Neutrophil (primary cell): Measurements from ENCODE around the gene SORBS1.

Experiments
- H3K27ac ChIP-seq: fragments of 200-600 bp; sonication (generic); 2 replicates; pipeline ENCODE4 v1.5.1; 2016; ENCODE audit warnings: mild to moderate bottlenecking, moderate library complexity
- H3K27me3 ChIP-seq: fragments of 200-600 bp; sonication (generic); 2 replicates; pipeline ENCODE4 v1.6.0; 2016; ENCODE audit warnings: mild to moderate bottlenecking
- H3K36me3 ChIP-seq: fragments of 200-600 bp; sonication (generic); 2 replicates; pipeline ENCODE4 v1.5.1; 2017
- H3K4me1 ChIP-seq, 2 experiments: fragments of 200-600 bp in 1 of 2; sonication (generic) in 1 of 2; 1 replicate in 1 of 2; 2 replicates in 1 of 2; pipeline versions ENCODE4 v1.5.1 to v1.6.1; 2013 to 2016; ENCODE audit warnings: low read depth in 1 of 2, low read length in 1 of 2, mild to moderate bottlenecking in 1 of 2, moderate library complexity in 1 of 2; ENCODE audit not compliant: control insufficient read depth in 1 of 2, insufficient read depth in 1 of 2
- H3K4me3 ChIP-seq, 2 experiments: fragments of 200-600 bp in 1 of 2; sonication (generic) in 1 of 2; 1 replicate in 1 of 2; 2 replicates in 1 of 2; pipeline ENCODE4 v1.5.1; 2013 to 2016; ENCODE audit warnings: low read depth in 1 of 2, low read length in 1 of 2, mild to moderate bottlenecking in 1 of 2, moderate library complexity in 1 of 2
- H3K9me3 ChIP-seq: fragments of 200-600 bp; sonication (generic); 2 replicates; pipeline ENCODE4 v1.5.1; 2016
- TF ChIP-seq, protein P1 (sequence below): fragments of 200-600 bp; sonication (generic); IDR thresholded peaks from 2 replicates; pipeline ENCODE4 v1.5.1; 2016; ENCODE audit warnings: antibody characterized with exemption

The SORBS1 gene

DNA sequence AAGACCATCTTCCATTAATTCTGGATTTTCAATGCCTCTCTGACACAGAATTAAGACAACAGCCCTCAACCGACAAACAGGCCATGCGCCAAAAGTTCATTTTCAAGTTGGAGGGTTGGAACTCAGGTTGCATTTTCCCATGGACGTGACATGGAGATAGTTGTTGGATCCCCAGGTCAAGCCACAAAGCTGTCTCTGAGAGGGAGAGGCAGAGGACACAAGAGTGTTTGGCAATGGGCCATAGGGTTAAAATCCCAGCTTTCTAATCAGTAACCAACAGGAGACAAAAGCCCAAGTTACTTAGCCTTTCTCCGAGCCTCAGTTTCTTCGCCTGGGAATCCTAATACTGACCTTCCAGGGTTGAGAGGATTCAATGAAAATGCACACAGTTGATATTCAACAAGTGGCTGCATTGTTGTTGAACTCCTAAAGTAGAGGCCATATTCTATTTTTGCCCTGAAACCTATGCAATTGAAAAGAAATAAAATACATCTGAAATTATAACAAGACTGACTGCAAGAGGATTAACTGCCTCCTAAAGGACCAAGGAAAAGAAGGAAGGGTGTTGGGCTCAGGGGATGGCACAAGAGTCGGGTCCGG, 44.3 kb downstream of the SORBS1 start:
- H3K4me1 ChIP-seq, result no peaks in the 10 kb centered on the region

DNA sequence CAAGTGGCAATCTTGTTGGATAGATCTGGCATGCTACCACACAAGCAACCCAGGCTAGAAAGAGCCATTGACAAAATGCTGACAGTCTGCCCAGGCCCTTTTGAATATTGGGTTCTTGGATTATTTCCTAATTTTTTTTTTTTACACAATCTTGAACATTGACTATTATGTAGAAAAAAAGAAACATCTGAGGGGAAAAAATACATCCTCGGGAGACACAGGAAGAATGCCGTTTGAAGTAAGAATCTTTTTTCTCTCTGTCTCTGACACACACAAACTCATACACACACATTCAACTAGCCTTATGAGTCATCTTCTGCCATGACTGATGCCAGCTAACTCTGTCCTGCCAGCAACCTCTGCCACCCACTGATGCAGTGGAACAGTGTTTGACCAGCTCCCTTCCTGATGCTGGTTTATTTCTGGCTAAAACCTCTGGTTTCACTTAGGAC, 47.2 kb downstream of the SORBS1 start:
- Histone ChIP-seq H3K4me1 (no peaks in the 10 kb centered on the region), H3K4me3 (no peak overlapping the region), H3K27ac (no peak overlapping the region), H3K27me3 (no peaks in the 10 kb centered on the region), H3K9me3 (no peaks in the 10 kb centered on the region), H3K36me3 (no peaks in the 10 kb centered on the region)
- TF ChIP-seq, protein P1, sequence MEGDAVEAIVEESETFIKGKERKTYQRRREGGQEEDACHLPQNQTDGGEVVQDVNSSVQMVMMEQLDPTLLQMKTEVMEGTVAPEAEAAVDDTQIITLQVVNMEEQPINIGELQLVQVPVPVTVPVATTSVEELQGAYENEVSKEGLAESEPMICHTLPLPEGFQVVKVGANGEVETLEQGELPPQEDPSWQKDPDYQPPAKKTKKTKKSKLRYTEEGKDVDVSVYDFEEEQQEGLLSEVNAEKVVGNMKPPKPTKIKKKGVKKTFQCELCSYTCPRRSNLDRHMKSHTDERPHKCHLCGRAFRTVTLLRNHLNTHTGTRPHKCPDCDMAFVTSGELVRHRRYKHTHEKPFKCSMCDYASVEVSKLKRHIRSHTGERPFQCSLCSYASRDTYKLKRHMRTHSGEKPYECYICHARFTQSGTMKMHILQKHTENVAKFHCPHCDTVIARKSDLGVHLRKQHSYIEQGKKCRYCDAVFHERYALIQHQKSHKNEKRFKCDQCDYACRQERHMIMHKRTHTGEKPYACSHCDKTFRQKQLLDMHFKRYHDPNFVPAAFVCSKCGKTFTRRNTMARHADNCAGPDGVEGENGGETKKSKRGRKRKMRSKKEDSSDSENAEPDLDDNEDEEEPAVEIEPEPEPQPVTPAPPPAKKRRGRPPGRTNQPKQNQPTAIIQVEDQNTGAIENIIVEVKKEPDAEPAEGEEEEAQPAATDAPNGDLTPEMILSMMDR, result no peak

More for the DNA sequence above, 44.3 kb downstream of the SORBS1 start:
- no peaks in the 10 kb centered on the region for H3K27me3 ChIP-seq
- H3K4me3 ChIP-seq, result no peak overlapping the region
- TF ChIP-seq, protein P1, result no peak
- H3K9me3 ChIP-seq, result no peaks in the 10 kb centered on the region
- no peaks in the 10 kb centered on the region for H3K36me3 ChIP-seq
- H3K27ac ChIP-seq, result no peak overlapping the region

GRCh38 chr10:95513008-95513589, 48.1 kb downstream of the SORBS1 start:
- no peaks in the 10 kb centered on the region for H3K9me3 ChIP-seq
- H3K36me3 ChIP-seq, result no peaks in the 10 kb centered on the region
- no peak overlapping the region for H3K27ac ChIP-seq
- H3K27me3 ChIP-seq, result no peaks in the 10 kb centered on the region
- H3K4me3 ChIP-seq, result no peak overlapping the region
- TF ChIP-seq, protein P1, result no peak
- no peaks in the 10 kb centered on the region for H3K4me1 ChIP-seq

GRCh38 chr10:95511314-95511713, 49.9 kb downstream of the SORBS1 start:
- Histone ChIP-seq H3K36me3 (no peaks in the 10 kb centered on the region), H3K27ac (no peak overlapping the region), H3K4me3 (no peak overlapping the region), H3K27me3 (no peaks in the 10 kb centered on the region), H3K9me3 (no peaks in the 10 kb centered on the region), H3K4me1 (no peaks in the 10 kb centered on the region)
- TF ChIP-seq, protein P1, result no peak

DNA sequence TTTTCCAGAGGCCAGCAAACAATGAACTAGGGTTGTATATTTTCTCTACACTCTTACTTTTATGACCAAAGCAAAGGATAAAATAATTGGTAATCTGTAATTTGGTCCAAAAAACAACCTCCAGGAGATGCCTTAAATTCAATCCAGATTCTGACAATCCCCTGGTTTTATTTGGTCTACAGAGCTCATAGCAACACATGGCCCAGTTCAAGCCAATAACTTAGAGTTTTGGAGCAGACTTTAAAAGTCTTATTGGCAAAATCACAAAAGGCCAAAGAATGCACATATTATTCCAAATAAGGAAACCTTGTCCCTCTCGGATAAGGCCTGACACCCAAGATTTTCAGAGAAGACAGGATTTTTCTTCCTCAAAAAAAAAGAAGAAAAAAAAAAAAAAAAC, 51.9 kb downstream of the SORBS1 start:
- Histone ChIP-seq H3K27me3 (no peaks in the 10 kb centered on the region), H3K4me1 (no peaks in the 10 kb centered on the region), H3K9me3 (no peaks in the 10 kb centered on the region), H3K36me3 (no peaks in the 10 kb centered on the region), H3K4me3 (no peak overlapping the region), H3K27ac (no peak overlapping the region)
- TF ChIP-seq, protein P1, result no peak
